HT1080 (cell line): Measurements from ENCODE around the gene VOPP1. TPM values are rescaled to one million over a fixed set of nuclear protein-coding genes. Genes with fewer than 3 reads are reported as not detected.
A peak's percentile ranks its signal among the peaks of the same experiment; 100 is the strongest.

ENCODE experiments used
- DNase-seq: peaks from one replicate; pipeline ENCODE4 v3.0.0-alpha.2; 2015; ENCODE audit warnings: low read depth
- total RNA-seq: library from RNA; depleted of rRNA; stranded (reverse); fragments of >200 nt; shearing (Covaris generic); gene quantifications from 2 replicates; pipeline ENCODE4 v1.2.3, GENCODE V29; 2014; rRNA removed

Gene VOPP1
- total RNA-seq, 1 experiment from 2014 or later: 100 TPM

DNA sequence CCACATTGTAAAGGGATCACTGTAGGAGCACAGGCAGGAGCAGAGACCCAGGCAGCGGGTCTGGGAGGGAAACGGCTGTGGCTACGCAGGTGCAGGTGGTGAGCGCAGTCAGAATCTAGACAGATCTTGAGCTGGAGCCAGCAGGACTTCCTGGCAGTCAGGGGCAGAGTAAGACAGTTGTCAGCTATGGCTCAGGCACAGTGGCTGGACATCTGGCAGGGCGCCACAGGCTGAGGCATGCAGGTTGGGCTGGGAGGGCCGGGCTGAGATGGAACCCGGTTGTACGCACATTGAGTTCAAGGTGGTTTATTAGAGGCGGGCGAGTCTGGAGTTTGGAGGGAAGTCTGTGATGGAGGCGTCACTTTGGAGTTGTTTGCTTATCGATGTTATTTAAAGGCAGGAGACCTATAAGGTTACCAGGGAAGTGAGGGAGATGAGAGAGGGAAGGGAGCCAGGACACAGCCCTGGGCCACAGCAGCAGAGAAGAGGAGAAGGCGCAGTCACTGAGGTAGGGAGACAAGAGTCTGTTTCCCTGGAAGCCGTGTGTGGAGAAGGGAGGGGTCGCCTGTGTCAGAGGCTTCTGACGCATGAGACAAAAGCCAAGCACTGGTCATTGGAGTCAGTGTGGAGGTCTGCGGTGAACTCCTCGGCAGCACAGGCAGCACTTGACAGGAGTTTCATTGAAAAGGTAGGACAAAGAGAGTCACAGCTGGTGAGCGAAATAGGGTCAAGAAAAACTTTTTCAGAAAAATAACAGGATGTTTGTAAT is 133.4 kb downstream of the VOPP1 start:
- DNase-seq: no peak

- DNase-seq: no peak
Observed at GRCh38 chr7:55438085-55438756, 134.1 kb downstream of the VOPP1 start.

GRCh38 chr7:55437375-55437774 is 134.9 kb downstream of the VOPP1 start:
- no peak for DNase-seq

DNA sequence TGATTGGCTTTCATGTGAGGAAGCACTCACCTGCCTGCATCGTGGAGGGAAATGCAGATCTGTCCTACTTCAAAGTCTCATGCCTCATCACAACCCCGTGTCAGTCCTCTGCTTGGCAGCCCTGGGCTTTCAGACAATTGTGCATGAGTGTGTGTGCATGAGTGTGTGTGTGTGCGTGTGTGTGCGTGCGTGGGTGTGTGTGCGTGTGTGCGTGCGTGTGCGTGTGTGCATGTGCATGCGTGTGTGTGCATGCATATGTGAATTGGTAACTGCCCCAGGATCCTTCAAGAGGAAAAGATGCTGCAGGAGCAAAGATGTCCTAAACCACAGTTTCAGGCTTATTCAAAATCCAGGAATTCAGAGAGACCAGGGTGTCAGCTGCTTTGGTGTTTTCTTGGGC is 135.8 kb downstream of the VOPP1 start:
- no peak for DNase-seq

GRCh38 chr7:55435466-55435865 is 136.8 kb downstream of the VOPP1 start:
- DNase-seq: no peak

DNA sequence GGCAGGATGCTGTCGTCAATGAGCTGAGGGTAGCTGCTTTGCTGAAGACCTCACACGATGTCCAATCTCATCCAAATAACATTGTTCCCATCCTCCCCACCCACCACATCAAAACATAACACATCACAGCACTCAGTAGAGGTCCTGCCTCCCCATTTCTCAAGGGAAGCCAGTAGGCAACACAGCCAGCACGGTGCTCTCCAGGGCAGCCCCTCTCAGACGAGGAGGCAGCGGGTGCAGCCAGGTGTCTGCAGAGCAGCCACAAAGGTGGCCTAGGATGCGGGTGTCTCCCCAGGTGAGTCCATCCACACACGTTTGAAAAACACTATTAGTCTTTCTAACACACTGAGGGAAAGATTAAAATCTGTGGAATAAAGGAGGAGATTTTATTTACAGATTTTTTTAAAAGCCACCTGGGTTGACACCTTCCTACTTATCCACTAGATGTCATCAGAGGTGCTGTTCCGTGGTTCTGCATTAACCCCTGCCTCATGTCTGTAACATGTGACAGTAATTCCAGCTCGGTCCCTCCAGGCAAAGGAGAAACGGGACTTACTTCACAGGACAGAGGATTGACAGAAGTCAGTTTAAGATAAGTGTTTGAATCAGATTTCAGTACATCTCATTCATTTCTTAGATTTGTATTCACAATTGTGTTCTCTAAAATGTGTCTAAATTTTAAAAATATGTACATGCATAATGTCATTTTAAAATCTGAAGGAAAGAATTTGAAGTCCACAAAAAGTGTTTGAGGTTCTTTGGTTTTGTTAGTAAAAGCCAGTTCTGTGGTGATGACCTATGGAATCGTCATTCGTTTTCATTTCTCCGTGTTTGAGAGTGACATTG is 139.1 kb downstream of the VOPP1 start:
- peak; percentile 48 for DNase-seq

GRCh38 chr7:55432506-55432905 is 139.8 kb downstream of the VOPP1 start:
- no peak for DNase-seq

GRCh38 chr7:55431898-55432297 is 140.4 kb downstream of the VOPP1 start:
- no peak for DNase-seq

DNA sequence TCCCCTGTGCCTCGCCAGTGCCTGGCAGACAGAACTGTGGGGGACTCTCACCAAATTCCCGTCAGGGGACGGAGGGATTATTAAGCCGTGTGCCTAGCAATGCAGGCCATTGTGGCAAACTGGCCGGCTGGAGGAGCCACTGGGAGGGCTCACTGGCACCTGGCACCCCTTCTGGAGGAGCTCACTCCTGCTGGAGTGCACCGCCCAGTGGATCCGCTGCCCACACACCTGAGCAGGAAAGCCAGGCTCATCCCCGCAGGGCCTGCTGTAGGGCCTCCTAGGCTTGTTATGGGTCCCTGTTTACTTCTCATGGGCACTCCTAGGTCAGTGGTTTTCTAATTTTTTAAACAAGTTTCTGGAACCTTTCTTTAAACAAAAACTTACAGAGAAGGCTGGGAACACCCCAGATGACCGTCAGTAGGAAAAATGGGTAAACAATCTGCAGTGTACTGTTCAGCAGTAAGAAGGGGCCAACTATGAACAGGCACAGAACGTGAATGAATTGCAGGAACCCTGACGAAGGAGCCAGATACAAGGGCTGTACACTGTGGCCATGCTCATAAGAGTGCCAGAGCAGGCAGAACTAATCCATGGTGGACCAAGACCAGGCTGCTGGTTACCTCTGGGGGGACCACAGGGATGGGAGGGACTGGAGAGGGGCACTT is 142.3 kb downstream of the VOPP1 start:
- DNase-seq: no peak

DNA sequence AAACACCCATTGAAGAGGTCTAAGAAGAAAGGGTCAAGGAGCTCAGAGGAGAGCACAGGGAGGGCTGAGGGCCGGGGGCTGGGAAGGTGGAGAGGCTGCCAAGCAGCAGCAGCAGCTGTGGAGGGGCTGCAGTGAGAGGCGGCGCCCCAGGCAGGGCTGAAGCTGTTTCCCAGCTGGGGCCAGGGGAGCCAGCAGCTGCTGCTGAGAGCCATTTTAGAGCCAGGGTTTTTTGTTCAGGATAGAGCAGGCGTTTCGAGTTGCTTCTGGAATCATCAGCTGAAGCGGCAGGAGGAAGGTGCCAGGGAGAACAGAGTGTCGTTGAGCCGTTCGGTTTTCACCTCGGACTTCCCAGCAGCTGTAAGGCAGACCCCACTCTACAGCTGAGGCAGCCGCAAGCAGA is 144.5 kb downstream of the VOPP1 start:
- no peak for DNase-seq

DNA sequence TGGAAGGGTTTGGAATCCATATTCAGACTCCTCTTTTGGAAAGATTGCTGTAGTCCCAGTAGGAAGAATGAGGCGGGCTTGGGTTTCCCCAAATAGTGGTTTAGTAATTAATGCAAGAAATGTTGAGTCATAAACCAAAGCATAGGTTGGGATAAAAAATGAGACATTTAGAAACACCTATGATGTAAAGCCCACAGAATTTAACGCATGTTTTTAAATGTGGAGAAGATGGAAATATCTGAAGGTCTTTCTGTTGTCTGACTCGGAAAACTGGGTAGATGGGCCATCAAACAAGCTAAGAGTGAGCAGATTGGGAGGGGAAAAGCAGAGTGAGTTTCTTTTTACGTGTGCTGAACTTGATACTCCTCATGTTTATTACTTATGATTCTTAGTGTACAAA is 145.0 kb downstream of the VOPP1 start:
- no peak for DNase-seq

- DNase-seq: no peak
Observed at GRCh38 chr7:55426676-55427075, 145.6 kb downstream of the VOPP1 start.

DNA sequence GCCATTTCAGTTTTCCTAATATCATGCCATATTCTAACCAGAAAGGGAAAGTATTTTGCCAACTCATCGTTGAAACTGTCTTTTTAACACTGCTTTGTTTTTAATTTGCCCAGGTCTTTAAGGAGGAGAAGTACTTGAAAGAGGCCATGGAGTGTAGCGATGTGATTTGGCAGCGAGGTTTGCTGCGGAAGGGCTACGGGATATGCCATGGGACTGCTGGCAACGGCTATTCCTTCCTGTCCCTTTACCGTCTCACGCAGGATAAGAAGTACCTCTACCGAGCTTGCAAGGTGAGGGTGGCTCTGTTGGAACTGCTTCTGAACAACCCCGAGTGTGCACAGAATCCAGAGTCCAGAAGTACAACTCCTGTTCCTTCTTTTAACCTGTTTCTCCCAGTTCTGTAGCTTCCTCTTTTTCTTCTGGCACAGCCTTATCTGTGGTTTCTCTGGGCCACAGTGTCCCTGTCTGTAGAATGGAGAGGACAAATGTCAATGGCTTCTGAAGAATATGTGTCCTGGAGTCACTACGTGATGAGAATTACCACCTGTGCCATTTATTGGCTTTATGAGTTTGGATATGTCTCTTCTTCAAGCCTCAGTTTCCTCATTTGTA is 147.1 kb downstream of the VOPP1 start:
- no peak for DNase-seq

DNA sequence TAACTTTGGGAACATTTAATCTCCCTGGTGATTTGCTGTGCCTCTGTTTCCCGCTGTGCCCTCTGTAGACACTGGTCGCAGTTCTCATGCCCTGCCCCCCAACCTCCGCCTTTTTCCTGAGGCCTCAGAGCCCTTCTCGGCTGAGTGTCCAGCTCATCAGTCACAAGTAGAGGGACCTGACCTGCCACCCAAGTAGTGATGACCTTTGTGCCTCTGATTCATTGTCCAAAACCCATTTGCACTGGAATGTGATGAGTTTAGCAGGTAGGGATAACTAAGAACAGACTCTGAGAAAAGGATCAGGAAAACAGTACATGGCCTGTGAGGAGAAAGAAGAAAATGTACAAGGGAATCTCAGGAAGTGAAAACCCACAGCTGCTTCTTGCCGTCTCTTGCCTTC is 148.4 kb downstream of the VOPP1 start:
- no peak for DNase-seq

DNA sequence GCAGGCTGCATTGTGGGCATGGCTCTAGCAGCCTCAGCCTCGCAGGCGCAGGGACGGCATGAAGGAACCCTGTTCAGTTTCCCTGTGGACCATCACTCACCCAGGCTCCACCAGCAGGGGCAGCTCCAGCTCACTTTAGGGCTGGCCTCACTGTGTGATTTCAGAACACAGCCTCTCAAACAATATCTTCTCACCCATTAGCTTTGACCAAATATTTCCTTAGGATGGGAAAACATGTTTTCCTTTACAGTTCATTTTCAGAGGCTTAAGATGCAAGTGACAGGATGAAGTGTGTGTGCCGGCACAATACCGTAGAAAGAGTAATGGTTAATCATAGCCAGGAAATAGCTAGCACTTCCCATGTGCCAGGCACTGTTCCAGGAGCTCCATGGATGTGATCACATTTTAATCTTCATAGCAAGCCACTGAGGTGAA is 149.0 kb downstream of the VOPP1 start:
- DNase-seq: peak; percentile 57

Other genes with a start within 250 kb of the VOPP1 start
- 19.6 and 28.6 TPM in 2 replicates for gene LANCL2, start 207.2 kb downstream of the VOPP1 start, total RNA-seq